Fibroblast of pulmonary artery (primary cell): ENCODE measurements around the gene MEIKIN.

Source experiments
- DNase-seq: peaks from one replicate; pipeline ENCODE4 v3.0.0-alpha.2; 2010; ENCODE audit warnings: low read depth
- H3K4me3 ChIP-seq: replicated peaks from 2 replicates; pipeline ENCODE4 v1.5.1; 2011; ENCODE audit warnings: low read depth, mild to moderate bottlenecking, control low read depth, low read length, moderate library complexity
- TF ChIP-seq, protein P1 (sequence below): IDR thresholded peaks from 2 replicates; pipeline ENCODE4 v1.5.1; 2011; ENCODE audit warnings: mild to moderate bottlenecking, control low read depth, low read length, inconsistent platforms; ENCODE audit errors: missing control alignments

MEIKIN gene

DNA sequence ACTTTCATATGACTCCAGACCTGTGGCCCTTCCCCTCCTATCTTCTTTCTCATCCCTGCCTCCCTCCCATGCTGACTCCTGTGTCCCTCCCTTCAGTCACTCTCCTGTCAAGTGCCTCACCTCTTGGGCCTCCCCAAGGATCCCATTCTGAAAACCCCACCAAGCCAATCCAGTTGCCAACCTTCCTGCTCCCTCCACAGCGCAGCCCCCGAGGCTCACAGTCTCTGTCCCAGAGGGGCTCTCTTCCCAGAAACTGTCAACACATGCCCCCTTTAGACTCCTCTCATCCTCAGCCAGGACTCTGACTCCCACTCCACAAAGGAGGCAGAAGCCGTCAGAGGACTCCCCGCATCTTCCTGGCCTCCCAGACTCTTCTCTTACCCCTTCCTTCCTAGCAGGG is 35.2 kb upstream of the MEIKIN start:
- TF ChIP-seq, protein P1, sequence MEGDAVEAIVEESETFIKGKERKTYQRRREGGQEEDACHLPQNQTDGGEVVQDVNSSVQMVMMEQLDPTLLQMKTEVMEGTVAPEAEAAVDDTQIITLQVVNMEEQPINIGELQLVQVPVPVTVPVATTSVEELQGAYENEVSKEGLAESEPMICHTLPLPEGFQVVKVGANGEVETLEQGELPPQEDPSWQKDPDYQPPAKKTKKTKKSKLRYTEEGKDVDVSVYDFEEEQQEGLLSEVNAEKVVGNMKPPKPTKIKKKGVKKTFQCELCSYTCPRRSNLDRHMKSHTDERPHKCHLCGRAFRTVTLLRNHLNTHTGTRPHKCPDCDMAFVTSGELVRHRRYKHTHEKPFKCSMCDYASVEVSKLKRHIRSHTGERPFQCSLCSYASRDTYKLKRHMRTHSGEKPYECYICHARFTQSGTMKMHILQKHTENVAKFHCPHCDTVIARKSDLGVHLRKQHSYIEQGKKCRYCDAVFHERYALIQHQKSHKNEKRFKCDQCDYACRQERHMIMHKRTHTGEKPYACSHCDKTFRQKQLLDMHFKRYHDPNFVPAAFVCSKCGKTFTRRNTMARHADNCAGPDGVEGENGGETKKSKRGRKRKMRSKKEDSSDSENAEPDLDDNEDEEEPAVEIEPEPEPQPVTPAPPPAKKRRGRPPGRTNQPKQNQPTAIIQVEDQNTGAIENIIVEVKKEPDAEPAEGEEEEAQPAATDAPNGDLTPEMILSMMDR, result no peak
- no peak overlapping the region for H3K4me3 ChIP-seq
- no peak for DNase-seq

DNA sequence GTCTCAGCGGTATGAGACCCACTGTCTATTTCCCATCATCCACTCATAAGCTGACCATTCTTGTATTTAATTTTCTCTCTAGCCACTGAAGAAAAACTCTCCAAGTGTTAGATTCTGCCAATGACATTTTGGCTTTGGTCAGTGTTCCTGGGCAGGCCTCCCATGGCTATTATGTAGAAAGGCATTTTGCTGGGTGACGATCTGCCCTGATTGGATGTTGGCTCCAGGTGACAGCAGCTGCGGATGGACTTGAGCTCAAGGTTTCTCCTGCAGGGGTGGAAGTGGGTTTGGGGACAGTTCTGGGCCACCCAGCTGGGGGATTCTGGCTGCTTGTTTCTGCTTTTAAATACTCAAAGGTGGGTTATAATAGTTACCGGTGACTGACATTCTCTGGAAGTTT is 34.4 kb upstream of the MEIKIN start:
- TF ChIP-seq, protein P1, result no peak
- no peak for DNase-seq
- H3K4me3 ChIP-seq, result no peak overlapping the region

DNA sequence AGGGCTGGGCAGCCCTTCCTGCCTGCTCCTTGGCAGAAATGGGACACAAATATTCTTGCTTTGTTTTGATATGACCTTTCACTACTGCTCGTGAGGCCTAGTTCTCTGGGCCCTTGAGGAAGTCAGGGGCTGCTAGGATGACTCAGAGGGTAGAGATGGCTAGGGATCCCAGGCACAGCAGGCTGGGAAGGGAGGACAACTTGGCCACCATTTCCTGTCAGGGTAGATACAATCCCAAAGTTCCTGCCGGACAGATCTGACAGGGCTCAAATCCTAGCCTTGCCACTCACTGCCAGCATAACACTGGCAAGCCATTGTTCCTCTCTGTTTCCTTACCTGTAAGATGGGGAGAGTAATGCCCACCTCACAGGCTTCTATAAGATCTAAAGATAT is 31.7 kb upstream of the MEIKIN start:
- DNase-seq, result peak; percentile 2
- no peak overlapping the region for H3K4me3 ChIP-seq
- TF ChIP-seq, protein P1, result no peak

DNA sequence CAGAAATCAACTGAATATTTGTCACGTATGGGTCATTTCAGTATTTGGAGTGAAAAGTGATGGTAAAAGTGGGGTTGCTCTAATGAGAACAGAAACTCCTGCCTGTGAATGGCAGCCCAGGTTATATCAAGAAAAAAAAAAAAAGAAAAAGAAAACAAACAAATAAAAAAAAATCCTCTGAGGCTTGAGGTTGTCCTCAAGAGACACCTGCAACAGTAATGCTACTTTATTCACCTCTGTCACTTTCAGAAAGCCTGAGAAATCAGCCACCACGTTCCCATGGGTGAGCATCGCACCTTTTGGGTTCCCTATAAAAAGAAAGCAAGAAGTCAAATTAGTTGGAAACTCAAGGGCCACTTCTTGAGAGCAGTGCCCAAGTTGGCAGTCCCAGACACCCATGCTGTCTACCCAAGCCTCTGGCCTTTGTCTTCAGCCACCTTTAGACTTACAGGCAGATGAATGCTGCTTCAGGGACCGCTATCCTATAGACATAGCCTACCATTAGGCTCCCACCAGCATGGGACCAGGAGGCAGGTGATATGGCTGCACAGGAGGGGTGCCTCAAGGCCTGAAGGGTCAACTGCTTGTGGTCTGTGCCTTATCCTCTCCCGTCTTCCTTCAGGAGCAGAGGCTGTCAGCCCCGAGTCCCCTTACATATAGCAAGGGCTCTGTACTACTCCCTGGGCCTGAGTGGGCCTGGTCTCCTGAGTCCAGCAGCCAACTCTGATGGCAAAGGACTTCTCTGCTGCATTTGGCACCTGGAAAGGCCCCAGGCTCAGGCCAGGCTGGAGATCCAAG is 31.1 kb upstream of the MEIKIN start:
- H3K4me3 ChIP-seq, result no peak overlapping the region
- TF ChIP-seq, protein P1, result no peak
- no peak for DNase-seq

DNA sequence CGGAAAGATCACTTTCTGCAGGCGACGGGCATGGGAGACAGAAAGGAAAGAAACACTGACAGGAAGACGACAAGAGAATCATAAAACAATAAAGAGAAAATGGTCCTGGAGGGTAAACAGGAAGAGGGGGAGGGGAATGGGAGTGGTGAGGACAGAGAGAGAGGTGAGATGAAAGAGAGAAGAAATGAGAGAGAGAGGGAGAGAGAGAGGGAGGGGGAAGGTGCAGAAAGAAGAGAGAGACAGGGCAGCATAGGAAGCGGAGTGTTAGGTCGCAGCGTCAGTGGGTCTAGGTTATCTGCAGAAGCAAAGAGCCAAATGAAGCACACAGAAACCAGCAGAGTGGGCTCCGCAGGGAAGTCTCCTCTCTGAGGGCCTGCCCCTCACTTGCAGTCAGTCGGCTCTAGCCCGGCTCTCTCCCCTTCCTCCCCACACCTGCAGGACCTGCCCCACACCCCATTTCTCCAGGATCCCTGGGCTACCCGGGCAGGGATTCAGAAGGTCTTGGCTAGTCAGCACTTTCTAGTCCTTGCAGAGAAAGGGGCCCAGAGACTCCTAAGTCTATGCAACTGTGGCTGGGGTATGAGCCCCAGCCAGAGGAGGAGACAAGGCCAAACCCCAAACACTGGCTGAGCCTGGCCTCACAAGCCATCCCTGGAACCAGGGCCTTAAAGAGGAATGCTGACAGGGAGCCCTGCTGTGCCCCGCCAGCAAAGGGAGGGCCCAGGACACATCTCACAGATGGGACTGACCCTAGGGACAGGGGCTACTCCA is 29.7 kb upstream of the MEIKIN start:
- no peak overlapping the region for H3K4me3 ChIP-seq
- TF ChIP-seq, protein P1, result no peak
- DNase-seq, result no peak

DNA sequence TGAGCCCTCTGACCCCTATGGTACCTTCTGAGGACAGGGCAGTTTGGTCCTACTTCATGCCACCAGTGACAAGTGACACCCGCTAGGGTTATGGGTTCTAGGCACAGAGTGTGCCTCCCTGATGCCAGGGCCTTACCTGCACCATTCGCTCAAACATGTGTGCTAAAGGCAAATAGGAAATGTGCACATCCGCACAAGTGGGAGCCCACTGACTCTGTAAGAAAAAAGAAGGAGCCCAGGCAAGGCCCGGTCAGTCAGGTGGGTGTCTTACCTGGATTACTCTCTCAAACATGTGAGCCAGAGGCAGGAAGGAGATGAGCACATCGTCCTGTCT is 29.1 kb upstream of the MEIKIN start:
- DNase-seq, result no peak
- TF ChIP-seq, protein P1, result no peak
- H3K4me3 ChIP-seq, result no peak overlapping the region
